ENCODE measurements around the gene ACSS3.
"Not testable (repeated sequence)": the region's sequence is repeated elsewhere in the genome, so short reads cannot be mapped to it uniquely, and the experiment has no call there.

ACSS3 gene

DNA sequence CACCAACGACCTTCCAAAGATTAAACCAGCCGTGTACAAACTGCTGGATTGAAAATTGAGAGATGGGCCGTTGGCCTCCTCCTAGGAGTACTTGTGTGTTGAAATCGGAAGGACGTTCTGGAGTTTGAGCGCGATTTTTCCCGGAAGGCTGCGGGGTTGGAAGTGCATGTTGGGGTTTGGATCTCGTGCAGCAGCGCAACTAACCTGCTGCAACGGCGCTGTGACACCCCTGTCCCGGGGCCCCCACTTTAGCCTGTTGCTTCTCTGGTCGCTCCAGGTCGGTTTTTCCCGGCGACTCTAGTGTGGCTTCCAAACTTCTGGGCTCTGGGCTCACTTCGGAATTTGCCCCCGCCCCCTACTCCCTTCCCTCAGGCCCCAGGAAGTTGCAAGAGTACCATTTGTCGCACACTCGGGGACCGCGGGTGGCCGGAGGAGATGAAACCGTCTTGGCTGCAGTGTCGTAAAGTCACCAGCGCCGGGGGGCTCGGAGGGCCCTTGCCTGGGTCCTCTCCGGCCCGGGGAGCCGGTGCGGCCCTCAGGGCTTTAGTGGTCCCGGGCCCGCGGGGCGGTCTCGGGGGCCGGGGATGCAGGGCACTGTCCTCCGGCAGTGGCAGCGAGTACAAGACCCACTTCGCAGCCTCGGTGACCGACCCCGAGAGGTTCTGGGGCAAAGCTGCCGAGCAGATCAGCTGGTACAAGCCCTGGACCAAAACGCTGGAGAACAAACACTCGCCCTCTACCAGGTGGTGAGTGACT lies at the start of gene ACSS3:
Gene ACSS3, plus strand, starts transcription at position 394 of the 756 bp plus-strand sequence. Its CDS starts 42 bp downstream, at position 436.
- no peak for DNase-seq

- DNase-seq = no peak
These were observed 43.0 kb upstream of the ACSS3 start for GRCh38 chr12:81034926-81035325.

DNA sequence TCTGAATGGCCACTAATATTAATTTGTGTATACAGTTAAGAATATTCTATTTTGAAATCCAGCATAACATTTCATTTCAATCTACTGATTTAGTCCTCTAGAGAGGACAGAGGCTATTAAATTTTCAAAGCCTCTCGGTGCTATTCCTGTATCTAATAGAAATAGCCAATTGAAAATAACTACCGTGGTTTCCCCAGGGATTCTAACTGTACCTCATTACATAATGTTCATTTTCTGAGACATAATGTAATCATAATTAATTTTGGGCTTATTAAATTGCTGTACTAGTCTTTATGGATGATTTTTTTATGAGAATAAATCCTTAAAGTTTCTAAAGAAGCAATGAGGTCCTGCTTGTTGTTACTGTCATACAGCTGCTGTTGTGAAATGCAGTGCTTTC lies 38.6 kb upstream of the ACSS3 start:
- no peak for DNase-seq

GRCh38 chr12:81043979-81044740 lies 33.7 kb upstream of the ACSS3 start:
- no peak for DNase-seq

- not testable (repeated sequence) for DNase-seq
These were observed 12.9 kb upstream of the ACSS3 start for GRCh38 chr12:81064971-81065370.

DNA sequence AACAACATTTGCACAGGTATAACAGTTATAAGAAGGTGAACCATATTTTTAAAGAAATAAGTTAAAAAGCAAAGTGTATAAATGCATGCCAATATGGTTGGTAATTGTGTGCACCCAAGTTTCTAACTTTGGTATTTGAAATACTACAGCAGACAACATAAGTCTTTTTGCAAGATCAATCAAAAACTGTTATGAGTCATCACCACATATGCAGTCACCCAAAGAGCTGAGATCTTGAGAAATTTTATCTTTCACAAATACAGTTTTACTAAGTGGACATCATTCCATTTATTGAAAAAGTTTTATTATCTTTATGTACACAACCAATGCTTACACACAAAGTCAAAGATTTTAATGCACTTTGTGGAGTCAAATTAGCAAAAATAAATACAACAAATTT lies 7.0 kb upstream of the ACSS3 start:
- no peak for DNase-seq

DNA sequence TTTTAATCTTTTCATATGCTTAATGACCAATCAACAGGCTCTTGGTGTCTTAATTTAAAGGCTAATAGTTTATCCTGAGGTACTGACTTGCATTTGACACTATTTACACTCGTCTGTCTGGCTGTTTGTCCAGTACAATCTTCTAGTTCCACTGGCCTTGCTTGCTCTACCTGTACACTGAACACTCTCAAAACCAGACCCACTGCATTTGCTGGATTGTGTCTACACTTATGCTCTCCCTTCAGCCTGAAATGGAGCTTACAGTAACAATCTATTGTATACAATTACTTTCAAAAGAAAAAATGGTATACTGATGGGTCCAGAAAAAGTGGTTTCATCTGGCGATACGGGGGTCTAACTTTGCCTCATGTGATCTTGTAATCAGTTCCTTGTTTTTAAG lies 2.3 kb upstream of the ACSS3 start:
- no peak for DNase-seq

DNA sequence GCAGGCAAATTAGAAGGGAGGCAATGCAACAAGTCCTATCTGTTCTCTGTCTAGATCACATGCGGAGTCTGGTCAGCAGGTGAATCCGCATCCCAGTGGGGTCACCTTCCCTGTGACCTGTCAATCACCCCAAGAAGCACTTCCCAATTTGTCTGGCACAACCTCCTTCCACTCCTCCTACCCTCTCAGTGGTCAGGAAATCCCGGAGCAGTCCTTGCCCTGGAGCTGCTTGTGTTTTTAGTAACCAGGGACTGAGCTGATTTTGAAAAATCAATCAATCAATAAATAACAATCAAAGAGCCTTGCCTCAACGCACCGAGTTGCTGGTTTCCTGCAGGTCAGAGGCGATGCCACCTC lies 572 bp upstream of the ACSS3 start:
- no peak for DNase-seq

- DNase-seq = no peak
These were observed 754 bp downstream of the ACSS3 start for GRCh38 chr12:81078469-81079196.

DNA sequence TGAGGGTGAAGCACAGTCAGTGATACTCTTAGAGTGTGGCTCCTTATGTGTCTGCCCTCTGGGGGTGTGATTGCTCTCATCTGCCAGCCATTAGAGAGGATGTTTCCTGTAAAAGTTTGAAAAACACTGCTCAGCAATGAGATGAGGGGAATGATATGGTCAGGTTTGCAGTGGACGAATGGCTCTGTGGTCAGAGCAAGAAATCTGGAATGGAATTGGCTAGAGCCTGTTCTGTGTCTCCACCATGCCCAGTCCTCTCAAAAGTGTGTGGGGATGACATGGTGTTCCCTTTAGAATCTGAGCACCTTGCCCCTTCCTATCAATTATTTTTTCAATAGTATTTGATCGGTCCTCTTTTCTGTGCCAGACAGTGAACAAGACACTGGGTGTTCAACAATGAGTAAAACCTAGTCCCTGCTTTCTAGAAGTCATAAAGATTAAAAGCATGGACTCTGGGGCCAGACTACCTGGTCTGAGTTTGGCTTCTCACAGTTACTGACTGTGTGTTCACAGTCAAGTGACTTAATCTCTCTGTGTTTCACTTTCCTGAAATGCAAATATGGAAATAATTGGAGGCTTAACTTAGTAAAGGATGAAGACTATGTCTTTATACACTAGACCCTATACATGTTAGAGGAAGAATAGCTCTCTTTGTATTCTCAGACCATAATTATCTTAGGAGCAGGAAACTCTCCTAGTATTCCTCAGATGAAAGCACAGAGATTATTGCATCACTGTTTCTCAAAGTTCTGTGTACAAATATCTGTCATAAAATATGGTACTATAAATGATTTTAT lies 1.6 kb downstream of the ACSS3 start:
- DNase-seq = no peak

DNA sequence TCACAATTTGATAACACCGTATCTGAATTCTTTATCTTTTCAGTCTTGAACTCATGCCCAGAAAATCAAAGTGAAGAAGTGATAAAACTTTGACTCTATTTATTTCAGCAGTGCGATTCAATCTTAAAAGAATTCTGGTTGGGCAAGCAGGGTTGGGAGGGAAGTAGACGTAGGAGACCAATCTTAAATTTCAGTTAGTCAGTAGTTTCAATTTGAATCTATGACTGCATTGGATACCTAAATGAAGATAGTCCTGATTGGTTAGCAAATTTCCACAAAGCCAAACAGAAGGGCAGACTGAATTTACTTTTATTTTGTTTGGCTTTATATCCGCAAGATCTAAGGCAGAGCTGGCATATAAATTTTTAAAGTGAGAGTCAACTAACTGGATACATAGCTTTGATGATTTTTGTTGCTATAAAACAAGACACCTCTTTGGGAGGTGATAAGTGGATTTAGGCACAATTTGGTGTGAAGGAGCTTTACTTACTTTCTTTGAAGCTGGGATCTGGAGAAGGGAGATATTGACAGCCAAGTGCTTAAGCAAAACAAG lies 2.6 kb downstream of the ACSS3 start:
- no peak for DNase-seq

GRCh38 chr12:81081726-81082125 lies 3.8 kb downstream of the ACSS3 start:
- no peak for DNase-seq

DNA sequence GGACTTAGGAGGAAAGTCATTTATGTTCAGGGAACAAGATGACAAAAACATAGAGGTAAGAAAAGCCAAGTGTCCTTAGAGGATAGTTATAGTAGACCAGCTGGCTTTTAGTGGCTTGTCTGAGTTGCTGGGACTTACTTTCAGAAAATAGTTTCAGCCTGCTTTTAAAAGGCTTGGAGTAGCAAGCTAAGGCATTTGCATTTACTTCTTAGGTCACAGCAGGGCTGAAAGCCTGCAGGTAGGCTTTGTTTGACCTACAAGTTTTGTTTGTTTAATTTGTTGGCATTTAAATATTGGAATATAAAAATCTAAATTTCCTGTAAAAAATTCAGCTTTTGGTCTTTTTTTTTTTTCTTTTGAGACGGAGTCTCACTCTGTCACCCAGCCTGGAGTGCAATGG lies 5.1 kb downstream of the ACSS3 start:
- DNase-seq = no peak

DNA sequence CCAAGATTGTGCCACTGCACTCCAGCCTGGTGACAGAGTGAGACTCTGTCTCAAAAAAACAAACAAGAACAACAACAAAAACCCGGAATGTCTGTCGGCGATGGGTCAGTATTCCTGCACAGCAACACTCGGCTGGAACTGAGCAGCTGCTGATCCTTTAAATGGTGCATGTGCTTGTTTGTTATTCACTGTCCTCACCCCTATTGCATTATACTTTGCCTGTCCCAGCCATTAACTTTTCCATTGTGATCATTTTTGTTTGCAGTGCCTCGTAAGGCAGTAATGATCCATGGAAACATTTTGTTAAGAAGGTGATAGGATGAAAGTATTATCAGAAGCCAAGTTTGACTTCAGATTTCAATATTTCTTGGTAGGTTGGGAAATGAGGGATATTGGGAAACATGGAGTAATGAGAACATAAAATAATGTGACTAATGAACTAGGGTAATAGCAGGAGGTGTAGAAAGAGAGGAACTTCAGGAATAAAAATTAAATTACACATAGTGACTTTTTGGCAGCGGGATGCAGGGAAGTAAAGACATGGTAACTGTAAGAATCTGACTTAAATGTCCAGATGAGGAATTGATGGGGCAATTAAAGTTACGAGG lies 6.1 kb downstream of the ACSS3 start:
- no peak for DNase-seq

- DNase-seq = no peak
These were observed 7.0 kb downstream of the ACSS3 start for GRCh38 chr12:81084811-81085350.

DNA sequence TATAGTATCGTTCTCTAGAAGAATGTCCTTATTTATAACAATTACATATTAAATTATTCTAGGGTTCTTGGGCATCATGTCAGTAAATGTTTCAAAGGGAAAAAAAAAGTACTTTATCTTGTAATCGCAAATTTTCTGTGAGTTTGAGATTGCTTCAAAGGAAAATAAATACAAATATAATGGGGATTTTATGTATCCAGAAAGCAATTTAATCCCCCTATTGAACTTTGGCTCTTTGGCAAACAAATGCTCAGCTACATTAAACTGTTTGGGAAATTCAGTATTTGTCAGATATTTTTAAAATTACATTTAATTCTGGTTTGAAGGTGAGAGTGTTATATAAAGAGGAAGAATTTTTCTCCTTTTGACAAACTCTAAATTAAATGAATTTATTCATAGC lies 8.0 kb downstream of the ACSS3 start:
- no peak for DNase-seq

GRCh38 chr12:81086342-81086741 lies 8.5 kb downstream of the ACSS3 start:
- DNase-seq = no peak

DNA sequence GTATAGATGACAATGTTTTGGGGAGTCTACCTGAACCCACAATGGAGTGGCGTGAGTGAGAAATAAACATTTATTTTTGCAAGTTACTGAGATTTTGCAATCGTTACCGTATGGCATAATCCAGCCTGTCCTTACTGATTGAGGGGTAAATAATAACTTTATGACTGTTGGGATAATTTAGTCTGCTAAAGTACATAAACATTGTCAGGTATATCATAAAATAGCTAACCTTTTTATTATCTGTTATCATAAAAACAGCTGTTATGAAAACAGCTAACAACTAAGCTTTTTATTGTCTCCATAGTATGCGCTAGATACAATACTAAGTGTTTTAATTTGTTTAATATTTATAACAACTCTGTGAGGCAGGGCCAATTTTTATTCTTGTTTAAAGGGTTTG lies 10.3 kb downstream of the ACSS3 start:
- no peak for DNase-seq

- DNase-seq = no peak
These were observed 11.5 kb downstream of the ACSS3 start for GRCh38 chr12:81089412-81089811.

DNA sequence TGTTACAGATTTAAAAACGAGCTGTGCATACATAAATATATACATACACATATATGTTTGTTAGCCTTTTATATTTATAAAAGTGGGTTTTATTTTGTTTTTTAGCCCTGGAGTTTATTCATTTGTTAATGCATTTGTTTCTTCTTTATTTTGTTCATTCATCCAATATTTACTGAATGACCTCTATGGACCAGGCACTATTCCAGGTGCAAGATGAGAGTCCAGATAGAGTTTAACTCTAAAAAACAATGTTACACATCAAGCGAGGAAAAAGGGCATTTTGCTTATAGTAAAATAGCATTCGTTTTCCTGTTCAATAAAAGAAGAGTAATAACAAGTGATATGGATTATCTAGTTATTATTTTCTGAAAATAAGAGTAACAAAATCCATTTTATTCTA lies 14.2 kb downstream of the ACSS3 start:
- no peak for DNase-seq

DNA sequence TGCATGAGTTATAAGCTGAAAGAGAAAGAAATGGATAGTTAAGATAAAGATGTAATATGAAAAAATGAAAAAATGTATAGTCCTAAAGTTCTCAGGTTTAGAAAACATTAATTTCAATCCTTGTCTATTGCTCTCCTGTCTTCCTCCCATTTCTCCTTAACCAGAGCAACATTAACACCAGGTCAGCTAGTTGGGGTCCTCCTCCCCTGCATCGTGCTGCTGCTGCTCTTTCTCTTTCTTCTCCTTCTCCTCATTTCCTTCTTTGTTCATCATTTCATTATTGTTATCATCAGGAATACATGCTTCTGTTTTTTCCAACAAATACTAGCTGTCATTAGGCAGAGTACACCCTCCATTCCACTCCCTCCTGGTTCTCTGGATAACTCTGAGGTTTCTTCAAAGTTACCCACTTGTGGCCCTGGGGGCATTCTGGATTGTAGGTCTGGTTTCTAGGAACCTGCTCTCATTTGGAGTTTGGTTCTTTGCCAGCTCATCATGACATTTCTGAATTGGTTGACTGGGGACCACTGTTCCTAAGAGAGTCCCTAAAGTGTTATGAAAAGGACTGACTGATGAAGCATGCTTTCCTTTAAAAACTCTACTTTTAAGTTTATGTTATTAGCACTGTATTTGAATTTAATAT lies 17.0 kb downstream of the ACSS3 start:
- no peak for DNase-seq
